Measurements from ENCODE around the gene CIT.

DNA sequence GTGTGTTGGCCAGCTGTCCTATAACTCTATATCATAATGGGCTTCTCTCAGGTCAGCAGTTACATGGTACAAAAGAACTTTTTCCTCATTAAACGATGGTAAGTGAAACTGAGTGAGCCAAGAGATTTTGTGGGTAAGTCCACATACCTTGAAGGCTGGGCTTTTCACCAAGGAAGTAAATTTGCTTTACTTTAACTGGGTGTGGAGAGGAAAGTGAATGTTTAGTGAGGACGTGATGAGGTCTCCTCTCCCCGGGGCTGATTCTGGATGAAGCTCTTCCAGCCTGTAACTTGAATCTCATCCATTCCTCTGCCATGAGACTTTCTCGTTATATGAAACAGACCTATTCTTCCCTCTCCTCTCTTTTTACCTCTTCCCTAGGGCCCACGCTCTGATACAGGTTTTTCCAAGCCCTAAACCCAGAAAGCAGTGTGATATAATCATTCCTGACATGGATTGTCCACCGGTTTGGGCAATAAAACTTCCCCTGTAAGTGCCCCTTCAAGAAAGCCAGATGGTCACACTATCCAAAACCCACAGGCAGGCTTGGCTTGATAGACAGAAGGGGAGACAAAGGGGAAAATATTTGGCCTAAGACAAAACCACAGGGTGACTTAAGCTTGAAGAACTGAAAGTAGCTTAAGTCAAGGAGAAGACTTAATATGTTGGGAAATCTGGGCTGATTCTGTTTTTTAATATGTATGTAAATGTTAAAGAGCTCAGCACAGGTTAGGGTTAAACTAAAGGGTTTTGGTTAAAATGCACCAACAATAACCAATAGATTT is 50.3 kb downstream of the CIT start:
- TF ChIP-seq POLR2AphosphoS5 (IDR thresholded peaks at IDR 0.05; ENCODE audit: low read depth, low read length) (no peak), SIN3A (IDR thresholded peaks at IDR 0.05; ENCODE audit: borderline replicate concordance, insufficient read depth, low read length) (no peak), TAF1 (IDR thresholded peaks at IDR 0.05; ENCODE audit: borderline replicate concordance, insufficient read depth, low read length) (no peak)
- TF ChIP-seq, protein P1, sequence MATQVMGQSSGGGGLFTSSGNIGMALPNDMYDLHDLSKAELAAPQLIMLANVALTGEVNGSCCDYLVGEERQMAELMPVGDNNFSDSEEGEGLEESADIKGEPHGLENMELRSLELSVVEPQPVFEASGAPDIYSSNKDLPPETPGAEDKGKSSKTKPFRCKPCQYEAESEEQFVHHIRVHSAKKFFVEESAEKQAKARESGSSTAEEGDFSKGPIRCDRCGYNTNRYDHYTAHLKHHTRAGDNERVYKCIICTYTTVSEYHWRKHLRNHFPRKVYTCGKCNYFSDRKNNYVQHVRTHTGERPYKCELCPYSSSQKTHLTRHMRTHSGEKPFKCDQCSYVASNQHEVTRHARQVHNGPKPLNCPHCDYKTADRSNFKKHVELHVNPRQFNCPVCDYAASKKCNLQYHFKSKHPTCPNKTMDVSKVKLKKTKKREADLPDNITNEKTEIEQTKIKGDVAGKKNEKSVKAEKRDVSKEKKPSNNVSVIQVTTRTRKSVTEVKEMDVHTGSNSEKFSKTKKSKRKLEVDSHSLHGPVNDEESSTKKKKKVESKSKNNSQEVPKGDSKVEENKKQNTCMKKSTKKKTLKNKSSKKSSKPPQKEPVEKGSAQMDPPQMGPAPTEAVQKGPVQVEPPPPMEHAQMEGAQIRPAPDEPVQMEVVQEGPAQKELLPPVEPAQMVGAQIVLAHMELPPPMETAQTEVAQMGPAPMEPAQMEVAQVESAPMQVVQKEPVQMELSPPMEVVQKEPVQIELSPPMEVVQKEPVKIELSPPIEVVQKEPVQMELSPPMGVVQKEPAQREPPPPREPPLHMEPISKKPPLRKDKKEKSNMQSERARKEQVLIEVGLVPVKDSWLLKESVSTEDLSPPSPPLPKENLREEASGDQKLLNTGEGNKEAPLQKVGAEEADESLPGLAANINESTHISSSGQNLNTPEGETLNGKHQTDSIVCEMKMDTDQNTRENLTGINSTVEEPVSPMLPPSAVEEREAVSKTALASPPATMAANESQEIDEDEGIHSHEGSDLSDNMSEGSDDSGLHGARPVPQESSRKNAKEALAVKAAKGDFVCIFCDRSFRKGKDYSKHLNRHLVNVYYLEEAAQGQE (IDR thresholded peaks at IDR 0.05; ENCODE audit: insufficient read depth in 1 of 2, low read depth in 2 of 2, low read length in 2 of 2) = no peak
